GM10266 (cell line): Measurements from ENCODE around the gene TSNAX.
"Not testable (repeated sequence)": the region's sequence is repeated elsewhere in the genome, so short reads cannot be mapped to it uniquely, and the experiment has no call there.

Experiments
- DNase-seq: peaks from one replicate; pipeline ENCODE4 v3.0.0; 2012; ENCODE audit errors: extremely low spot score
- TF ChIP-seq, protein P1 (sequence below): IDR thresholded peaks from 2 replicates; pipeline ENCODE4 v1.5.1; 2012; ENCODE audit warnings: mild to moderate bottlenecking, low read depth; ENCODE audit not compliant: control insufficient read depth, insufficient read depth; ENCODE audit errors: missing control alignments

TSNAX gene

DNA sequence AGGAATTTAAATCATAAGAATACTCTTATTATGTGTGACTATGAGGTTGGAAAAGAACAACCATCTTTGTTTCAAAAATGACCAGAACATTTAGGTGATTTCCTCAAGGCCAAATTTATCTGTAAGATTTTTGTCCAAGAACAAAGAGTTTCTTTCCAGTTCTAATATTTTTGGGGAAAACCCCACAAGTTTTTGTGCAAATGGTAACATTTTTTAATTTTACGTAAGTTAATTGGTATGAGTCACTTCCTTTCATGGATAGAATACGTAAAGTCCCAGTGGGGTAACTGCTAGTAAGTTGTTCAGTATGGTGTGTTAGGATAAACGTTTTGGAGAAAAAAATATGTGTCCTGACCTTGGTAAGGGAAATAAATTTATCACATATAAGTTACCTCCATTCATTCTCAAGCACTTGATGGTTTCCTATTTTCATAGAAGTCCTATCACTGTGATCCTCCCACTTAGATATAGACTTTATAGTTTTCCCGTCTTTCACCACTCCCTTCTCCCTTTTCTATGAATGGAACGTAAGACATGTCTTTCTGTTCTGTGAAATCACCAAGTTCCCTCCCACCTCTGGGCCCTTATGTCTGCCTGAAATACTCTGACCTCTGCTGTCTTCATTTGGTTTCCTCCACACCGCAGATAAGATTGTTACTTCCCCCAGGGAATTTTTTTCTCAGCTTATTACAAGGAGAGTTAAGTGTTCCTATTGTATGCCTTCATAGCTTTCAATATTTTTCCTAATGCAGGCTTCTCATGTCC, 34.9 kb upstream of the TSNAX start:
- TF ChIP-seq, protein P1, sequence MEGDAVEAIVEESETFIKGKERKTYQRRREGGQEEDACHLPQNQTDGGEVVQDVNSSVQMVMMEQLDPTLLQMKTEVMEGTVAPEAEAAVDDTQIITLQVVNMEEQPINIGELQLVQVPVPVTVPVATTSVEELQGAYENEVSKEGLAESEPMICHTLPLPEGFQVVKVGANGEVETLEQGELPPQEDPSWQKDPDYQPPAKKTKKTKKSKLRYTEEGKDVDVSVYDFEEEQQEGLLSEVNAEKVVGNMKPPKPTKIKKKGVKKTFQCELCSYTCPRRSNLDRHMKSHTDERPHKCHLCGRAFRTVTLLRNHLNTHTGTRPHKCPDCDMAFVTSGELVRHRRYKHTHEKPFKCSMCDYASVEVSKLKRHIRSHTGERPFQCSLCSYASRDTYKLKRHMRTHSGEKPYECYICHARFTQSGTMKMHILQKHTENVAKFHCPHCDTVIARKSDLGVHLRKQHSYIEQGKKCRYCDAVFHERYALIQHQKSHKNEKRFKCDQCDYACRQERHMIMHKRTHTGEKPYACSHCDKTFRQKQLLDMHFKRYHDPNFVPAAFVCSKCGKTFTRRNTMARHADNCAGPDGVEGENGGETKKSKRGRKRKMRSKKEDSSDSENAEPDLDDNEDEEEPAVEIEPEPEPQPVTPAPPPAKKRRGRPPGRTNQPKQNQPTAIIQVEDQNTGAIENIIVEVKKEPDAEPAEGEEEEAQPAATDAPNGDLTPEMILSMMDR, result peak; percentile 12
- peak; percentile 18 for DNase-seq

DNA sequence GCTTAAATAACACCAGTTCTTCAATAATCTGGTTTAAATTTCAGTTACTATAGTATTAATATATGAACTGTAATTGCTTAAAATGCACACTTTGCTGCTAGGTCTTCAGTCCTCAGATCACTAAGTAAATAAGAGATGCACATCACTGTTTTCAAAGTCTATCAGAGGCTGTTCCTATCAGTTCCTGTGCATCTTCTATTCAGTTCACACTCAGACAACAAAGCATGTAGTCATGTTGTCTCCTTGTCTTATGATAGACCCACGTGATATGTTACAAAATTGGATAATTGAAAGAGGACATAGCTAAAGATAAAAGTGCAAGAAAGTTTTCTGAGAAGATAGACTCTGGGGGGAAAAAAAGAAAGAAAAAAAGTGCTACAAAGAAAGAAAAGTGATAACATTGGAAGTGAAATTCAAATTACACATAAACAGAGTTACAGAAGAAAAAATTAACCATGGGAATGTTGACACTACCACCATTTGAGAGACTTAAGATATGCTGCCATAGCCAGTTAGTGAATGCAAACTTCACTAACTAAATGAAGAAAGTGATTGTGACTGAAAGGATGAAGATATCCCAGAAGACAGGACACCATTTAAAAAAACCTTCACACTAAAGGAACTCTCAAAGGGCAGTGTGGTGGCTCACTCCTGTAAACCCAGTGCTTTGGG, 33.9 kb upstream of the TSNAX start:
- TF ChIP-seq, protein P1, result no peak

DNA sequence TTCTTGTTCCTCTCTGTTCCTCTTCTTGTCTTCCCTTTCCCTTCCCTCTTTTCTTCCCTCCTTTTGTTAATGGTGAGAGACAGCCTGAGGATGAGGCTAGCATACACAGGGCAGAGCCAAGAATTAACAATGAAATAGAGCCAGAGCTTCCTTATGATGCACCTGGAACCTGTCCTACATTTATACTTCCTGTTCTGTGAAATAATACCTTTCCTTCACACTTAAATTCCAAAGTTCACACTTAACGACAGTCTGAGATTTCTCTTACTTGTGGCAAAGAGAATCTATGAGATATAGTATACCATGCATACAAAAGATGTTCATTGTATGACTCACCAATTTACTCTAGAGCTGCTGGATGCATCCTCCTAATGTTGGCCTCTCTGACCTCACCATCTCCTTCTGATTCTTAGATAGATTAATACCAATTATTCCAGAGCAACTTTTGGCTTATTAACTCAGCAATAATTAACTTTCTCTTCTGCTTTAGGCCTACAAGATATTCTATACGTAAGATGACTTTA, 30.8 kb upstream of the TSNAX start:
- DNase-seq, result no peak
- TF ChIP-seq, protein P1, result no peak

More for the DNA sequence above, 33.9 kb upstream of the TSNAX start:
- no peak for DNase-seq

DNA sequence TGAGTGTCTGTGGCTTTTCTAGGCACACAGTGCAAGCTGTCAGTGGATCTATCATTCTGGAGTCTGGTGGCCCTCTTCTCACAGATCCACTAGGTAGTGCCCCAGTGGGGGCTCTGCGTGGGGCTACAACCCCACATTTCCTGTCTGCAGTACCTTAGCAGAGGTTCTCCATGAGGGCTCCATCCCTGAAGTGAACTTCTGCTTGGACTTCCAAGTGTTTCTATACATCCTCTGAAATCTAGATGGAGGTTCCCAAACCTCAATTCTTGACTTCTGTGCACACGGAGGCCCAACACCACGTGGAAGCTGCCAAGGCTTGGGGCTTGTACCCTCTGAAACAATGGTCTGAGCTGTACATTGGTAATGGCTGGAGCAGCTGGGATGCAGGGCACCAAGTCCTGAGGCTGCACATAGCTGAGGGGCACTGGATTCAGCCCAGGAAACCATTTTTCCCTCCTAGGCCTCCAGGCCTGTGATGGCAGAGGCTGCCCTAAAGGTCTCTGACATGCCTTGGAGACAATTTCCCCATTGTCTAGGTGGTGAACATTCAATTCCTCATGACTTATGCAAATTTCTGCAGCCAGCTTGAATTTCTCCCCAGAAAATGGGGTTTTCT, 29.2 kb upstream of the TSNAX start:
- TF ChIP-seq, protein P1, result no peak
- no peak for DNase-seq

DNA sequence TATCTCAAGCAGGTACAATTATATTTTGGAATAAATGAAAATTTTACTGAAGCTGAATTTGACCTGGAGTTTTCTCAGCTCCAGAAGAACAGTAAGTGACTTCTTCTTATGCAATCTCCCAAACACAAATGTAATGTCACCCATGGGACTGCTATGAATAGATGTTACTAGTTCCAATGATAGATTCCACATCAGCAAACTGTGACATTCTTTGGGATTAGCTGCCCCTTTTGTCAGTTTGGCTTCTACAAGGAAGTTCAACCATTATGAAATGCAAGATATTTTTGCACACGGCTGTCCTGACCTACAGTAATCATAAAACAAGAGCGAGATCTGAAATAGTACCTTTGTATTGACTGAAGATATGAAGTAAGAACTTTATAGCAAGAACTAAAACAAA, 27.8 kb upstream of the TSNAX start:
- TF ChIP-seq, protein P1, result no peak
- DNase-seq, result no peak

DNA sequence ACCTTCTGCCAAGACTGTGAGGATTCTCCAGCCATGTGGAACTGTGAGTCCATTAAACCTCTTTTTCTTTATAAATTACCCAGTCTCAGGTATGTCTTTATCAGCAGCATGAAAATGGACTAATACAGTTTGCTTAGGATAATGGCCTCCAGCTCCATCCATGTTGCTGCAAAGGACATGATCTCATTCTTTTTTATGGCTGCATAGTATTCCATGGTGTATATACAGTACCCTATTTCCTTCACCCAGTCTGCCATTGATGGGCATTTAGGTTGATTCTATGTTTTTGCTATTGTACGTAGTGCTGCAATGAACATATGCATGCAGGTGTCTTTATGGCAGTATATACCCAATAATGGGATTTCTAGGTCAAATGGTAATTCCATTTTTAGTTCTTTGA, 25.3 kb upstream of the TSNAX start:
- not testable (repeated sequence) for DNase-seq

DNA sequence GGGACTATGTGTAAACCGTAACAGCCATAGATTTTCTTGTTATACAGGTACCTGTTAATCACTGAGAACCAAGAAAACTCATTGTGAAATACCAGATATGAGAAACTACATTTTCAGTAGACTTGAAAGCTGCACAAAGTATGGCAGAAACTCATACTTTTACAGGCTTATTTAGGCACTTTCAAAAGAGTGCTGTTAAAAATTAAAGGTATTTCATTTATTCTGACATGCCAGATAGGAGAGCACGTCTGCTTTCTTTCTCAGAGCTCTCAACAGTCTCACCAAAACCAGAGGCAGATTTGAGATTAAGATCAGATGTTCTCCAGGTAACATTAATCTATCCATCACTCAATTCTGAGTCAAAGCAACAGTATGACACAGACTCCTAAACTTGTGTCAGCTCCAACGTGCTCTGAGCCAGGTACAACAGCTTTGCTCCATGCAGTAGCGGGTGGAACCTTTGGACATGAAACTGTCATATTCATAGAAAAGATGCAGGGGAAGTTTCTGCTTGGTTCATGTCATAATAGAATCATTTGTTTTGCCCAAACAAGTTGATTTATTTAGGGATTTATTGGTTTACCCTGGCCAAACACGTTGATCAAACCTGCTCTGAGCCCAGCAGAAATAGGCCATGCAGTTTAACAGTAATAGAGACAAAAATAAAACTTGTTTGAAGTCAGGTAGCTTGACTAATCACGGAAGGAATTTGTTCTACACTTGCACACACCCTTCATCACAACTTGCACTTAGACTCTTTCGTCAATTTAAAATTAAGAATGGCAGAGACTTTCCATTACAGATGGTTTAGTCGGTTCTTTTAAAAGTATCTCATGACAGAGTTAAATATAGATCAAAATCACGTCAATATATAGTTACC, 20.8 kb upstream of the TSNAX start:
- TF ChIP-seq, protein P1, result no peak
- no peak for DNase-seq
